ENCODE measurements around the gene OSBPL10. TPM values are rescaled to one million over a fixed set of nuclear protein-coding genes. Genes with fewer than 3 reads are reported as not detected.

The OSBPL10 gene
- total RNA-seq, 1 donor from 2014 or later, result 20.5 TPM

DNA sequence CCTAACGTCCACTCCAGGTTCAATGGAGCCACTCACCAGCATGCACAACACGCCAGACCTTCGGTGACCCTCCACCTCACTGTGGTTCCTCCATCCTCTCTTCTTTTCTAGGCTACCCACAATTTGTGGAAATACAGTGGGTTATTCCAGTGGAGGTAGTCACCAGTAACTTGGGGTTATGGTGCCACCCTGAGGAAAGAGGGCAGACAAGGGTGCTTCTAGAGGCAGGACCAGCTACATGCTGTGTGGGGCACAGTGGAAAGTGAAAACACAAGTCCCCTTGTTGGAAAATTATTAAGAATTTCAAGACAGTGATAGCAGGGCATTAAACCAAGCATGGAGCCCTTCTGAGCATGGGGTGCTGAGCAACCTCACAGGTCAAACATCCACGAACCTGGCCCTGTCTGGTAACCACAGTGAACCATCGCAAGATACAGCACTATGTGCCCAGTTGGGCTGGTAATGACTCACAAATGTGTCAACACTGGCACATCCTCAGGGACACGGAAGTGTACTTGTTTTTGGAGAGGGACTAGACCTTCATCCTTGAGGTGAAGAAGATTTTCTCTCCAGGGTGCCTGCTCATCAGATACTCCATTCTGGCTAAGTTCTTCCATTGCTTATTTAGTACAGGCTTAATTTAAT, 281.6 kb downstream of the OSBPL10 start:
- DNase-seq (ENCODE audit: low read depth) (peak; percentile 73), FAIRE-seq (no peak)
- H3K4me3 ChIP-seq (ENCODE audit: low read depth, low read length), result no peak overlapping the region
- TF ChIP-seq, protein P1, sequence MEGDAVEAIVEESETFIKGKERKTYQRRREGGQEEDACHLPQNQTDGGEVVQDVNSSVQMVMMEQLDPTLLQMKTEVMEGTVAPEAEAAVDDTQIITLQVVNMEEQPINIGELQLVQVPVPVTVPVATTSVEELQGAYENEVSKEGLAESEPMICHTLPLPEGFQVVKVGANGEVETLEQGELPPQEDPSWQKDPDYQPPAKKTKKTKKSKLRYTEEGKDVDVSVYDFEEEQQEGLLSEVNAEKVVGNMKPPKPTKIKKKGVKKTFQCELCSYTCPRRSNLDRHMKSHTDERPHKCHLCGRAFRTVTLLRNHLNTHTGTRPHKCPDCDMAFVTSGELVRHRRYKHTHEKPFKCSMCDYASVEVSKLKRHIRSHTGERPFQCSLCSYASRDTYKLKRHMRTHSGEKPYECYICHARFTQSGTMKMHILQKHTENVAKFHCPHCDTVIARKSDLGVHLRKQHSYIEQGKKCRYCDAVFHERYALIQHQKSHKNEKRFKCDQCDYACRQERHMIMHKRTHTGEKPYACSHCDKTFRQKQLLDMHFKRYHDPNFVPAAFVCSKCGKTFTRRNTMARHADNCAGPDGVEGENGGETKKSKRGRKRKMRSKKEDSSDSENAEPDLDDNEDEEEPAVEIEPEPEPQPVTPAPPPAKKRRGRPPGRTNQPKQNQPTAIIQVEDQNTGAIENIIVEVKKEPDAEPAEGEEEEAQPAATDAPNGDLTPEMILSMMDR (IDR thresholded peaks at IDR 0.05; ENCODE audit: insufficient read depth, low read length, severe bottlenecking), result no peak
- H3K36me3 ChIP-seq (ENCODE audit: control insufficient read depth, insufficient read depth, low read length), result peaks cover 1% of the 10 kb centered on the region
- H3K27me3 ChIP-seq (ENCODE audit: control insufficient read depth, insufficient read depth, low read length), result no peaks in the 10 kb centered on the region

DNA sequence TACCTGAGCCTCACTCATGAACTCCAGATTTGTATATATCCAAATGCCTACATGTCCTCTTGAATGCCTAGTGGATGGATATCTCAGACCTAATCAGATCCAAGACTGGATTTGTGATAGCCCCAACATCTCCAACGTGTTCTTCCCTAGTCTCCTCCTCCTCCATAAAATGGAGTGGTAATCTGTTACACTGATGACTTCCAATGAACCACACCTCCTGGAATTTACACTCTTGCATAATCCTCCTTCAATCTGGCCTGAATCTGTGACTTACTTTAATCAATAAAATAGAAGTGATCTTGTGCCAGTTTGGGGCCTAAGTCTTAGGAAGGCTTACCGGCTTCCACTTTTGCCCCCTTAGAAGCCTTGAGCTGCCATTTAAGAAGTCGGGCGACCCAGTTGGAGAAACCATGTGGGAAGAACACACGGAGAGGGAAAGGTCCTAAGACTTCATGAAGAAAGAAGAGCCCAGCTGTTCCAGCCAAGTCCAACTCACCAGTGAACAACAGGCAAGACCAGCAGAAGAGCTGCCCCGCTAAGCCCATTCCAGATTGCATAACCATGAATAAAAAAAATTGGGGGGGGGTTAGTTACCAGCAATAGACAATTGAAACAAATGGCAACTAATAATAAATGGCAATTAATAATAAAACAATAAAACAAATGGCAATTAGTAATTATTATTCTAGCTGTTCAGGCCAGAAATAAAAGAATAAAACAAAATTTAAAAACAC, 284.1 kb downstream of the OSBPL10 start:
- DNase-seq (ENCODE audit: low read depth) (no peak), FAIRE-seq (no peak)
- Histone ChIP-seq H3K27me3 (ENCODE audit: control insufficient read depth, insufficient read depth, low read length) (no peaks in the 10 kb centered on the region), H3K36me3 (ENCODE audit: control insufficient read depth, insufficient read depth, low read length) (peaks cover 1% of the 10 kb centered on the region), H3K4me3 (ENCODE audit: low read depth, low read length) (no peak overlapping the region)
- TF ChIP-seq, protein P1 (IDR thresholded peaks at IDR 0.05; ENCODE audit: insufficient read depth, low read length, severe bottlenecking), result no peak

DNA sequence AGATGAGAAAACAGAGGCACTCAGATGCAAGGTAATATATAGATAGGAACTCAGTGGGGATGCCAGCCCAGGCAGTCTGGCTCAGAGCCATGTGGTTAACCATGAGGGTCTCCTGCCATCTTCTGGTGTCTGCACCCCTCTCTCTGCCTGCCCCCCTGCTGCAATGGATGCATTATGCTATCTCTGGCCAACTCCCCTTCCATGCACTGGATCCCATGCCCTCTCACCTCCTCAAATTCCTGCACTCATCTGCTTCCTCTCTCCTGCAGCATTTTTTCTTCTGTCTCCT, 285.1 kb downstream of the OSBPL10 start:
- Histone ChIP-seq H3K4me3 (ENCODE audit: low read depth, low read length) (no peak overlapping the region), H3K36me3 (ENCODE audit: control insufficient read depth, insufficient read depth, low read length) (no peaks in the 10 kb centered on the region), H3K27me3 (ENCODE audit: control insufficient read depth, insufficient read depth, low read length) (no peaks in the 10 kb centered on the region)
- DNase-seq (ENCODE audit: low read depth) (no peak), FAIRE-seq (no peak)
- TF ChIP-seq, protein P1 (IDR thresholded peaks at IDR 0.05; ENCODE audit: insufficient read depth, low read length, severe bottlenecking), result no peak

DNA sequence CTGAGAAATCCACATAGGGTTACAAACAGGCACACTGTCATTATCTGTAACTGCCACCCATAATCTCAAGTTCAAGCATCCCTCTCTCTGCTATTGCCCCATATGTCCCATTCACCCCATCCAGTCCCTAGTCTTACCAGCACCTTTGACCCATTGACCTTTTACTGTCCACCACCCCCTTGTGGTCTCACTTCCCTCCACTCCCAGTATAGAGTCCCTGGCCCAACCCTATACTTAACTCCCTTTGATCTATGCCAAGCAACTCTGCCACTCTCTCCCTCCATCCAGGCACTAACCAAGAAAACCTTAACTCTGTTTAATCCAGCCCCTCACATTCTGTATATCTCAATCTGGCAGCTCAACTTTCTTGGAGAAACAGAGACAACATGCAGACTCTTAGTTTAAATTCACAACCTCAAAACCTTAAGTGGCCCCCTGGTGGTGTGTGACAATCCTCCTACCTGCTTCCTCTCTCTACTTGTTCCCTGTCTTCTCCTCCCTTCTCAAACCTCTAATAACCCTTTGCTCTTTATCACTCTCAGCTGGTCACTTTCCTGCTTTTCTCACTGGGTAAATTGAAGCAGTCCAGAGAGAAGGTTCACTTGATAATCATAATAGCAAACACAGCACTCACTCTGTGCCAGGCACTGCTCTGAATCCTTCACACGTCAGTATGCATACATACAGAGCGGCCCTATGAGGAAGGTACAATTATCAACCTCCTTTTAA, 285.6 kb downstream of the OSBPL10 start:
- no peaks in the 10 kb centered on the region for H3K36me3 ChIP-seq (ENCODE audit: control insufficient read depth, insufficient read depth, low read length)
- FAIRE-seq (no peak), DNase-seq (ENCODE audit: low read depth) (no peak)
- TF ChIP-seq, protein P1 (IDR thresholded peaks at IDR 0.05; ENCODE audit: insufficient read depth, low read length, severe bottlenecking), result peak; percentile 42
- H3K4me3 ChIP-seq (ENCODE audit: low read depth, low read length), result no peak overlapping the region
- no peaks in the 10 kb centered on the region for H3K27me3 ChIP-seq (ENCODE audit: control insufficient read depth, insufficient read depth, low read length)

DNA sequence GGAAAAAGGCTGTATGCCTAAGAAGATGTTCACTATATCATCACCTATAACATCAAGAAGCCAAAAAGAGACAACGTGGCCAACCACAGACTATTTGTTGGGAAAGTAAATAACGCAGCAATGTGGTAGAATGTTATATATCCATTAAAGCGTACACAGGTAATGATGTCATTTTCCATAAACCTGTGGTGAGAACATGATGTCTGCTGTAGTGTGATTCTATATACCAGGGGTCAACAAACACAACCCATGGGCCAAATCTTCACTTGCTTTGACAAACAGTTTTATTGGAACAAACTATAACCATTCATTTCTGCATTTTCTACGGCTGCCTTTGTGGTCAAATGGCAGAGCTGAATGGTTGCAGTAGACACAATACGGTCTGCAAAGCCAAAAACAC, 287.7 kb downstream of the OSBPL10 start:
- Histone ChIP-seq H3K4me3 (ENCODE audit: low read depth, low read length) (no peak overlapping the region), H3K27me3 (ENCODE audit: control insufficient read depth, insufficient read depth, low read length) (no peaks in the 10 kb centered on the region), H3K36me3 (ENCODE audit: control insufficient read depth, insufficient read depth, low read length) (no peaks in the 10 kb centered on the region)
- FAIRE-seq (no peak), DNase-seq (ENCODE audit: low read depth) (no peak)
- TF ChIP-seq, protein P1 (IDR thresholded peaks at IDR 0.05; ENCODE audit: insufficient read depth, low read length, severe bottlenecking), result no peak
